HFFc6 (cell line): ENCODE data around the gene CLP1. TPM values are rescaled to one million over a fixed set of nuclear protein-coding genes. Genes with fewer than 3 reads are reported as not detected.
A peak's percentile ranks its signal among the peaks of the same experiment; 100 is the strongest.

Source experiments
- DNase-seq: peaks from one replicate; pipeline ENCODE4 v3.0.0-alpha.2; 2018
- H3K27ac Mint-ChIP-seq: 2 replicates; pipeline ENCODE4 v1.8.0; 2020; ENCODE audit warnings: mild to moderate bottlenecking, mixed read lengths
- H3K27me3 Mint-ChIP-seq: 2 replicates; pipeline ENCODE4 v1.8.0; 2021; ENCODE audit warnings: mild to moderate bottlenecking, moderate library complexity, mixed read lengths; ENCODE audit not compliant: insufficient read depth
- H3K36me3 Mint-ChIP-seq: 2 replicates; pipeline ENCODE4 v1.8.0; 2021; ENCODE audit warnings: low read depth, mixed read lengths
- H3K4me1 Mint-ChIP-seq: 2 replicates; pipeline ENCODE4 v1.8.0; 2020; ENCODE audit warnings: low read depth, mixed read lengths
- H3K4me3 Mint-ChIP-seq: 2 replicates; pipeline ENCODE4 v1.8.0; 2020; ENCODE audit warnings: mild to moderate bottlenecking, moderate library complexity, mixed read lengths
- H3K9me3 Mint-ChIP-seq: 2 replicates; pipeline ENCODE4 v1.8.0; 2020; ENCODE audit warnings: mild to moderate bottlenecking, mixed read lengths
- CTCF ChIP-seq: fragments of 200-600 bp; sonication (generic); IDR thresholded peaks from 2 replicates; pipeline ENCODE4 v1.5.0; 2021; ENCODE audit warnings: antibody characterized with exemption, mild to moderate bottlenecking
- total RNA-seq, 6 experiments: library from RNA; stranded (reverse); fragmentation: NEBNext Ultra II Directional; extraction: Animal tissue kit (Norgen Biotek cat#: 25700); gene quantifications; 2 replicates in 1 of 6; 3 replicates in 5 of 6; pipeline ENCODE4 v1.2.3, GENCODE V29; 2021

The CLP1 gene
- total RNA-seq, 6 experiments from 2014 or later: 13.0 to 17.1 (median 15.6) TPM

GRCh38 chr11:57635246-57635645, 22.3 kb upstream of the CLP1 start:
- TF ChIP-seq CTCF: no peak
- Mint-ChIP-seq H3K27ac (no peak overlapping the region), H3K4me3 (no peak overlapping the region), H3K36me3 (peaks cover 12% of the 10 kb centered on the region), H3K27me3 (peaks cover 19% of the 10 kb centered on the region), H3K4me1 (peaks cover 17% of the 10 kb centered on the region), H3K9me3 (no peaks in the 10 kb centered on the region)
- DNase-seq: no peak

- H3K9me3 Mint-ChIP-seq: no peaks in the 10 kb centered on the region
- H3K27ac Mint-ChIP-seq: peak overlapping the region; percentile 89
- no peak for DNase-seq
- no peak for TF ChIP-seq CTCF
- peaks cover 8% of the 10 kb centered on the region for H3K27me3 Mint-ChIP-seq
- H3K36me3 Mint-ChIP-seq: peaks cover 14% of the 10 kb centered on the region
- peak overlapping the region; percentile 98 for H3K4me3 Mint-ChIP-seq
- H3K4me1 Mint-ChIP-seq: peaks cover 37% of the 10 kb centered on the region
These were observed 19.9 kb upstream of the CLP1 start for GRCh38 chr11:57637626-57638004.

GRCh38 chr11:57638005-57638781, 19.4 kb upstream of the CLP1 start:
- peak overlapping the region; percentile 89 for H3K27ac Mint-ChIP-seq
- H3K27me3 Mint-ChIP-seq: peaks cover 4% of the 10 kb centered on the region
- DNase-seq: peak; percentile 78
- H3K4me1 Mint-ChIP-seq: peaks cover 42% of the 10 kb centered on the region
- TF ChIP-seq CTCF: no peak
- H3K9me3 Mint-ChIP-seq: no peaks in the 10 kb centered on the region
- H3K36me3 Mint-ChIP-seq: peaks cover 18% of the 10 kb centered on the region
- peak overlapping the region; percentile 98 for H3K4me3 Mint-ChIP-seq

GRCh38 chr11:57638811-57639320, 18.7 kb upstream of the CLP1 start:
- peak overlapping the region; percentile 98 for H3K4me3 Mint-ChIP-seq
- TF ChIP-seq CTCF: no peak
- peaks cover 48% of the 10 kb centered on the region for H3K4me1 Mint-ChIP-seq
- peak overlapping the region; percentile 89 for H3K27ac Mint-ChIP-seq
- DNase-seq: no peak
- H3K27me3 Mint-ChIP-seq: peaks cover 3% of the 10 kb centered on the region
- peaks cover 24% of the 10 kb centered on the region for H3K36me3 Mint-ChIP-seq
- H3K9me3 Mint-ChIP-seq: no peaks in the 10 kb centered on the region

- DNase-seq: no peak
- peaks cover 3% of the 10 kb centered on the region for H3K27me3 Mint-ChIP-seq
These were observed 18.1 kb upstream of the CLP1 start for GRCh38 chr11:57639321-57640067.

More at GRCh38 chr11:57639321-57640067, 18.1 kb upstream of the CLP1 start:
- H3K4me1 Mint-ChIP-seq: peaks cover 51% of the 10 kb centered on the region
- H3K27ac Mint-ChIP-seq: peak overlapping the region; percentile 89
- TF ChIP-seq CTCF: peak; percentile 40
- H3K4me3 Mint-ChIP-seq: peak overlapping the region; percentile 98
- no peaks in the 10 kb centered on the region for H3K9me3 Mint-ChIP-seq
- peaks cover 26% of the 10 kb centered on the region for H3K36me3 Mint-ChIP-seq
